Nucleus accumbens (tissue), 56 donors: ENCODE data around the gene ANKRD34A.

Experiments
- DNase-seq, 56 donors: peaks; one replicate each; lab custom pipeline; 2025; lab: John Stamatoyannopoulos, UW

Gene ANKRD34A

DNA sequence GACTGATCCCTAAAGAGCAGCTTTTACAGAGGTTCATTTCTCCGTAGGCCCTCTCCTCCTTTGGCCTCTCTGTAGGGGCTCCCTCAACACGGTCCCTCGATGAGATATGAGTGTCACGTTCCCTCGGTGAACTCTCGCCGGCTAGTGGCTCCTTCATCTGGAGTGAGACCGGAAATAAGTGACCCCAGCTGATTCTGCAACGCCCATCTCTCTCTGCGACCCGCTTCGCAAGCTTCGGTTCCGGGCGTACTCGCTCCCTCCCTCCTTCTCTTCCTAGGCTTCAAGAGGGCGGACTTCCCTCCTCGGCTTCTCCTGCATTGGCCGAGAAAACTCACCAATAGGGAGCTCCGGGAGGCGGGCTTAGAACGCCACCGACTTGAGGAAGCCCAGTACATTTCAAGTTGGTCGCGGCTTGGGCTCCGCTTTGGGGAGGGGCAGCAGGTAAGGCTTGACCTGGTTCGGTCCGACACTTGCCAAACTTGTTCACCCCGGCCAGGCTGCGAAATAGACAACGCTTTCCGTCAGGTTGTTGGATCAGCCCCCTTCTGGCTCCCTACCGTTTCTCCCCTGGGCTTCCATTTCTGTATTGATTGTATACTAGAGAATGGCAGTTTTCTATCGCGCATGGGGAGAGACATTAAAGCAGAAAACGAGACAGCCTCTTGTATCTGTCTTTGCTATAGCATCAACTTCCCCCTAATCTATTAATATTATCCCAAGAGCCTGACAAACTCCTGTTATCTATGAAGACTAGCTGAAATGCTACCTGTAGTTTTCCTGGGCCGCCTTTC, at the start of gene ANKRD34A, which contains the start of gene POLR3GL:
TSS of gene ANKRD34A (minus strand) at position 248 of the 791 bp plus-strand sequence. CDS start 2,816 bp downstream, outside the sequence.
TSS of gene POLR3GL (plus strand) at position 363 of the 791 bp plus-strand sequence. CDS start 10,176 bp downstream, outside the sequence.
- peak; percentile 54 to 98 (median 93) for DNase-seq

DNA sequence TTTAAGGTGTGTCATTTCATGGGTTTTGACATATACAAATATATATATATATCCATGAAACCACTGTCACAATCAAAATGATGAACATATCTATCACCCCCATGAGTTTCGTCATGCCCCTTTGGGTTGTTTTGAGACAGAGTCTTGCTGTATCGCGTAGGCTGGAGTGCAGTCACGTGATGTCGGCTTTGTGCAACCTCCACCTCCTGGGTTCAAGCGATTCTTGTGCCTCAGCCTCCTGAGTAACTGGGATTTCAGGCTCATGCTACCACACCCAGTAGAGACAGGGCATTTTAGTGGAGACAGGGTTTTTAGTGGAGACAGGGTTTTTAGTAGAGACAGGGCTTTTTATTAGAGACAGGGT, 49.2 kb upstream of the ANKRD34A start:
- no peak for DNase-seq

- DNase-seq, result peak in 13 of 56 donors; percentile 8 to 54 (median 21)
Measured at GRCh38 chr1:146012703-146013558, 48.6 kb upstream of the ANKRD34A start.

- DNase-seq, result no peak
Measured at GRCh38 chr1:146010126-146010738, 45.9 kb upstream of the ANKRD34A start.

DNA sequence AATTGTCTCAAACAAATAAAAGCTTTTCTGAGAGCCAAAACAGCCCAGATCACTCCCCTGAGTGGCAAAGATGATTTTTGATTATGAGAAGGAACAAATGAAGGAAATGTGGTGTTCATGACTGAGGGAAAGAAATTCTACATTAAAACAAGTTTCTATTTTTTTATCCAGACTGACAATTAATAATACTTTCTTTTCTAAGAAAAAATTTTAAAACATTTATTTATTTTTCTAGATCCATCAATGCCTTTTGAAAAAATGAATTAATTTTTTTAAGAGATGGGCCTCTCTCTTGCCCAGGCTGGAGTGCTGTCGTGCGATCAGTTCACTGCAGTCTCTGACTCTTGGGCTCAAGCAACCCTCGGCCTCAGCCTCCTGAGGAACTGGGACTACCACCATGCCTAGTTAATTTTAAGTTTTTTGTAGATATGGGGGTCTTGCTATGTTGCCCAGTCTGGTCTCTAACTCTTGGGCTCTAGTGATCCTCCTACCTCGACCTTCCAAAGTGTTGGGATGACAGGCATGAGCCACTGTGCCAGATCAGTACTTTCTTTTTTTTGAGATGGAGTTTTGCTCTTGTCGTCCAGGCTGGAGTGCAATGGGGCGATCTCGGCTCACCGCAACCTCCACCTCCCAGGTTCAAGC, 43.2 kb upstream of the ANKRD34A start:
- DNase-seq, result no peak

DNA sequence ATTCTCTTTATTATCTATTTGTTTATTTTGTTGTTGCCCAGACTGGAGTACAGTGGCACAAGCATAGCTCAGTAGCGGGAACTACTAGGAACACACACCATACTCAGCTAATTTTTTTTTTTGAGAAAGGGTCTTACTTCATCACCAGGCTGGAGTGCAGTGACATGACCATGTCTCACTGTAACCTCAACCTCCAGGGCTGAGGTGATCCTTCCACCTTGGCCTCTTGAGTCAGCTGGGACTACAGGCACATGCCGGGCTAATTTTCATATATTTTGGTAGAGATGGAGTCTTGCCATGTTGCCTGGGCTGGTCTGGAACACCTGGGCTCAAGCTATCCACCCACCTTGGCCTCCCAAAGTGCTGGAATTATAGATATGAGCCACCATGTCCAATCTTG, 37.3 kb upstream of the ANKRD34A start:
- DNase-seq, result no peak

DNA sequence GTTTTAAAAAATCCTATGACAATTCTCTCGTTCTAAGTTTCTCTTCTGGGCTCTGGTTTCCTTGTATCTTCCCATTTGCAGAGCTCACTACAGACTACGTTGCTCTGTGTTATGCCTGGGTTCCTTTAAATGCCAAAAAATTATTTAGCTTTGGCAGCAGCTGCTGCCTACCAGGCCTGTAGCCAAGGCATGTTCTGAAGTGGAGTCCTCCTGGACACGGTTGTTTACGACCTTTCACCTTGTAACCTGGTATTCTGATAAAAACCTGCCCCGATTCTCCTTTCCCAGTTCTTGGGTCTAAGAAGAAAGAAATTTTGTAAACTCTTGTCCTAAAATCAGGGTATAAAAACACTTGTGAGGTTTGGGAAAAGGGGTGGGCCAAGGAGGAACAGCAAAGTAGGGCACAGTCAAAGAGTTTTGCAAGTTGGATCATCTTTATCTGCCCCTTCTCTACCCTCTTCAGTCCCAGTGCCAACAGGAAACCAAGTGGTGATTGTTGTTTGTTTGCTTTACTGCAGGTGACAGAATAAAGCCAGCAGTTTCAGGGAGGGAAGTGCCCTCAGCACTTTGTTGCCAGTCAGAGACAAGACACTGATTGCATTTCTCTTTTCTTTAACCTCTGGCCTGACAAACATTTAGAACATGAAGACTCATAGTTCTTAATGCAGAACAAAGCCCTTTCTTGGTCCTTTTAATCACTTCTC, 35.1 kb upstream of the ANKRD34A start:
- peak in 1 of 56 donors; percentile 51 for DNase-seq

- no peak for DNase-seq
Measured at GRCh38 chr1:145997718-145998023, 33.3 kb upstream of the ANKRD34A start.

DNA sequence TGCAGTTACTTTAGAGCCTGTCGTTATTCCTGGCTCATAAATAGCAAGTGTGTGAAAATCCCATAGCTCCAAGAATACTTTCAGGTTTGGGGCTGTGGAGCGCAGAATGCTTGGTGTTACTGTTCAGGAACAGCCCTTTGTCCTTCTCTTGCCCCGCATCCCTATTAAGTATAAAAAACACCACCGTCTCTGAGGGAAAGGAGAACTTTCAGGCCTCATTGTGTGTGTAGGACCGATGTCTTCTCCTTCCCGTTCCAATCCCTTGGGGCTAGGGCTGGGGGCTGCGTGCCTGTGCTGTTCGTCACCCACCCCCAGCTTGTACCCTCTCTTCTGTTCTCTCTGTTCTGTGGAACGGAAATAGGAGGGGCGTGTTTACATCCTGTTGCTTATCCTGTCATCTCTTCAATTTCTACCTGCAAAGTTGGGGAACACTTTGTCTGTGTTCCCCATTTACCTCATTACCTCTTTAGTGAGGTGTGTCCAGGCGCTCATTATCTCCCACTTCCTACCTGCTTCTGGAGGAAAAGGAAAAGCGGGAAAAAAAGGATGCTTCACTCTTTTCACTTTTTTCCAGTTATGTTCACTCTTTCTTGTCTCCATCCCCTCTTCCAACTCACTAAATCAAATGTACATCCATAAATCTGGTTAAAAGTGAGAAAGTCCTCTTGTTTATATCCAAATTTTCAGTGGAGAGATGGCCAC, 32.8 kb upstream of the ANKRD34A start:
- peak in 9 of 56 donors; percentile 14 to 71 (median 52) for DNase-seq

DNA sequence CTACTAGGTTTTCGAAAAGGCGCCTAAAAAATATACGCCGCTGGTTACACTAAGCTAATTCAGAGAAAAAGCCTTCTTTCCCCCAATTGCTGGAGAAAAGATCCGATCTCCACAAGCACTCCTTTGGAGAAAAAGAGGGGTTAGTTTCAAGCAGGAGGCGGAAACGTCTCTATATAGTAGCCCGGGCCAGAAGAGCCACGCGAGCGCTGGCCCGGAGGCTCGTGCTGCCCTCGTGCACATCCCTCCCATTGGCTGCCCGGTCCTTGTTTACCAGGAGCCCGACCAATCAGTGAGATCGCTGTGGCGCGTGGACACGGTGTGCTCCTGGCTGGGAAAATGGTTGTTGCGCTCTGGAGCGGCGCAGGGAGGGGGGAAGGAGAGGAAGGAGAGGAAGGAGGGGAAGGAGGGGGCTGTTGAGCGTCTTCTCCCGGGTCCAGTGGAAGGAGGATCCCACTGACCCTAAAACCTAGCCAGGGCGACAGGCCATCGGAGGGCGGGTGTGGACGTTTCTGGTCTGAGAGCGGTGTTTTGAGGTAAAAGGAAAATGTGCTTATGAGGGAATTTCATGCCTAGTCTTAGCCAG, 32.1 kb upstream of the ANKRD34A start, which contains the start of gene TXNIP:
TSS of gene TXNIP (minus strand) at position 147 of the 583 bp plus-strand sequence. CDS start 313 bp downstream, outside the sequence.
- DNase-seq, result peak; percentile 84 to 99 (median 98)

DNA sequence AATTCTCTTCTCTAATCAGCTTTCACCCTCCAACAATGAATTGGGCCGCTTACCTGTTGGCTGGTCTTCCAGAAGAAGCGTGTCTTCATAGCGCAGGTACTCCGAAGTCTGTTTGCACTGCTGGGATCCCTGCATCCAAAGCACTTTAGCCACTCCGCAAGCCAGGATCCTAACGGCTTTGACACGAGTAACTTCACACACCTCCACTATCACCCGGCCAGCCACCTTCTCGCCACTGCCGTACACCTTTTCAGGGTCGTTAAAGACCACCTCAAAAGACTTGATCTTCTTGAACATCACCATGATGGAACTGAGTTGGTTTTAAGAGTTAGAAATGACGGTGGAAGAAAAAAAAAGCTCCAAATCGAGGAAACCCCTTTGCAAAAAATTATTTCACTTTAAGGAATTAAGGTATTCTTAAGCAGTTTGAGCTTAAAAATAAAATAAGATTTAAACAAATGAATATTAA, 31.6 kb upstream of the ANKRD34A start:
- peak in 7 of 56 donors; percentile 7 to 25 (median 15) for DNase-seq

DNA sequence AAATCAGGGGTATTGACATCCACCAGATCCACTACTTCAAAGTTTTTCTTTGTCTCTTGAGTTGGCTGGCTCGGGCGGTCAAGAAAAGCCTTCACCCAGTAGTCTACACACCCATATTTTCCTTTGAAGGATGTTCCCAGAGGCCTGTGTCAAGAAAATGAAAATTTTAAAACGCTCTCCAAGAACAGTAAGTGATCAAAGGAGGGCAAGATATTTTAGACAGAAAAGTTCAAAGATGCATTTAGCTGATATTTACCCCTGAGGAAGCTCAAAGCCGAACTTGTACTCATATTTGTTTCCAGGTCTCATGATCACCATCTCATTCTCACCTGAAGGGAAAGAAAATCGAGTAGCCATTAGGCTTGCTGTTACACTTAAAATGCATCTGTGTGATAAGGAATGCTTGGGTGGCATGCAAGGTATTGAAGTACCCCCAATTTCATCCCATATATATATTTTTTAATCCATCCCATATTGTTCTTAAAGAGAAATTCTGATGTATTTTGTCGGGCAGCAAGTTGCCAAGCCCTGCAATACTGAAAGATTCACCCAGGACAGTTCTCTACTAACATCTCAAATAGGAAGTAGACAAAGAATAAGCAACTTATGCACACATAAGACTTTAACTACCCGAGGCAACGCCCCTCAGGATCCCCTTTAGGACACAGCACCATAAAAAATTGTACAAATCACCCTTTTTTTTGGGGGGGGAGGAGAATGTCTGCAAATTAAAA, 30.9 kb upstream of the ANKRD34A start:
- no peak for DNase-seq

DNA sequence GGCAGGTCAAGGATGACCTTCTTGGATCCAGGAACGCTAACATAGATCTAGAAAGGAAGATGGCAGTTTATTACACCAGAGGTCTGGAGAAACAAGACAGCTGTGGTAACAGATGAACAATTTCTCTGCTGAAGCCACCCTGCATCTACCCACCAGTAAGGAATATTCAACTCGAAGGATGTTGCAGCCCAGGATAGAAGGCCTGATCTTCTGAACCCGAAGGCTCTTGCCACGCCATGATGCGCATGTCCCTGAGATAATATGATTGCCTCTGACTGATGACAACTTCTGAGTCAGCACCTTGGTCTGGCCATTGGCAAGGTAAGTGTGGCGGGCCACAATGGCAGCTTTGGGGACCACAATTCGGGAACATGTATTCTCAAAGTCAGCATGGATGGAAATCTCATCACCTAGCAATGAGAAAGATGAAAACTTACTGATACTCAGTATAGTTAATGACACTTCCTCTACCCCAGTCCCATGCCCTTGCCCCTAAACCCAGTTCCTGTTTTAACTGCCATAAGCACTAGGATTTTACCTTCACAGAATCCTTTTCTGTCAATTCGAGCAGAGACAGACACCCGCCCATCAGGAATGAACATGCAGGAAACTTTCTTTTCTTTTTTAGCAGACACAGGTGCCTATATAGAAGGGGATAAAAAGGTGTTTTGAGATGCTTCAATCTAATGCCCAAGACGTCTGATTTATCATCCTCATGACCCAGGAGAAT, 30.2 kb upstream of the ANKRD34A start:
- DNase-seq, result peak in 3 of 56 donors; percentile 9 to 16 (median 12)

GRCh38 chr1:145993618-145994390, 29.4 kb upstream of the ANKRD34A start:
- DNase-seq, result no peak

DNA sequence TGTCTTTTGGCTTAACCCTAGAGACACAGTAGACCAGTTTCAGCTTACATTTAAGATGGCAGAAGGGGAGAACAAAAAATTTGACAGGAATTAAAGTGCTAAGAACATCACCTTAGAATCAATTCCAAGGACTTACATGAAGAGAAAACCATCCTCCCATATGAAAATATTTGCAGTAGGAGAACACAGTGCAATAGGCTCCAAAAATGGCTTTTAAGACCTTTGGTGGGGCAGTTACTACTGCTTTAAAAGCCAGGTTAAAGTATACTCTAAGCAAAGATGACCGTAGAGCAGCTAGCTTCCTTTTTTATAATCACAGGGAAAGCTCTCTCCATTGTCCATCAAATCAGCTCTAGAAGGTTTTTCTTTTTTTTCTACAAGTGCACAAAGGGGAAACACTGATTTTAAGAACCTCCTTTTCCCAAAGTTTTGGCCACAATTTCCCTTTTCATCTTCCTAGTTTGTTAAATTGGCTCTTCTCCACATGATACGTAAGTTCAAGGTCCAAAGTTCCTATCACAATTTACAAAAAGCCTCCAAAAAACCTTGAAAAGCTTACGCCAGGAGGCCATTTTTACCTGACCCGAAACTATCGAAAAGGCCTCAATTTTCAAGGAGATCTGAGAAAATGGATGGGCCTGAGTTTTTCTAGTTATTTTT, 28.7 kb upstream of the ANKRD34A start:
- no peak for DNase-seq

DNA sequence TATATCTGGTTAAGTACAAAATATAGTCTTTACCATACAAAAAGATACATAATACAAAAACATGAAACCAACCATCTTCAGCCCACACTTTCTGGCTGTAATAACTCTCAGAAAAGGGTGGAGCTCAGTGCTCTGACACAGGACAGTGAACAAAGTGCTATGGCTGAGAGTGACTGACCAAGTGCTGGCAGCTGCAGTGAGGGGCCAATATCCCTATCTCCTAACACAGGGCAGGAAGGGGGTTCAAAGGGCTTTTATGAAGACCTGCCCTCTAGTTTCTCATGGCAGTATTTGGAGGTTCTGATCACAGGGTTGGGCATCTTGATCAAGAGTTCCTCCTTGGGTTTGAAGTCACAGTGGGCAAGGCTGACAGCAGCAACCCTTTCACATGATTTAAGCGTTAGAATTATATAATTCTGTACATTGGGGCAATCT, 28.1 kb upstream of the ANKRD34A start:
- DNase-seq, result no peak
